Frontal cortex (tissue), 4 donors: ENCODE data around the gene GRIN3B. TPM values are rescaled to one million over a fixed set of nuclear protein-coding genes. Genes with fewer than 3 reads are reported as not detected.

ENCODE experiments used
- DNase-seq, 2 donors: peaks; one replicate each; pipeline ENCODE4 v3.0.0; 2012; ENCODE audit warnings: low spot score in 2 of 2
- FAIRE-seq: peaks from 2 replicates; lab custom pipeline; 2012; peaks lifted over from hg19 to GRCh38; lab: Jason Lieb, UNC
- total RNA-seq: library from RNA; depleted of rRNA; stranded (reverse); fragments of >200 nt; gene quantifications from one replicate; pipeline ENCODE4 v1.2.3, GENCODE V29; 2014
- donor health status: control.
- donor health status: control.
- donor health status: control.

The GRIN3B gene
- total RNA-seq, 1 donor from 2014 or later, result under 0.01 TPM

- no peak for FAIRE-seq
- DNase-seq, result no peak
Observed at GRCh38 chr19:964761-965694, 35.2 kb upstream of the GRIN3B start.

GRCh38 chr19:966485-967088 is 33.6 kb upstream of the GRIN3B start:
- no peak for DNase-seq
- FAIRE-seq, result no peak

- FAIRE-seq (no peak), DNase-seq (no peak)
Observed at GRCh38 chr19:970695-971094, 29.5 kb upstream of the GRIN3B start.

- FAIRE-seq (no peak), DNase-seq (no peak)
Observed at GRCh38 chr19:971795-972194, 28.4 kb upstream of the GRIN3B start.

GRCh38 chr19:972281-972680 is 27.9 kb upstream of the GRIN3B start:
- FAIRE-seq (no peak), DNase-seq (no peak)

GRCh38 chr19:973726-974563 is 26.3 kb upstream of the GRIN3B start:
- FAIRE-seq, result no peak

GRCh38 chr19:974564-975257 is 25.5 kb upstream of the GRIN3B start:
- DNase-seq, result no peak
- no peak for FAIRE-seq

More at GRCh38 chr19:973726-974563, 26.3 kb upstream of the GRIN3B start:
- DNase-seq, result no peak

- no peak for FAIRE-seq
Observed at GRCh38 chr19:976476-976875, 23.7 kb upstream of the GRIN3B start.

GRCh38 chr19:977058-977464 is 23.2 kb upstream of the GRIN3B start:
- DNase-seq, result no peak
- no peak for FAIRE-seq

More at GRCh38 chr19:976476-976875, 23.7 kb upstream of the GRIN3B start:
- no peak for DNase-seq

- FAIRE-seq (no peak), DNase-seq (no peak)
Observed at GRCh38 chr19:979318-979741, 20.9 kb upstream of the GRIN3B start.

- DNase-seq (no peak), FAIRE-seq (no peak)
Observed at GRCh38 chr19:980133-980998, 19.9 kb upstream of the GRIN3B start.

- FAIRE-seq, result no peak
Observed at GRCh38 chr19:982567-983170, 17.6 kb upstream of the GRIN3B start.

GRCh38 chr19:984165-984967 is 15.9 kb upstream of the GRIN3B start, which contains the start of gene WDR18:
TSS of gene WDR18 (plus strand) at chr19:984345. CDS start at chr19:984354, 9 bp downstream.
- FAIRE-seq (no peak), DNase-seq (peak; percentile 100)

More at GRCh38 chr19:982567-983170, 17.6 kb upstream of the GRIN3B start:
- peak; percentile 97 to 98 for DNase-seq

- DNase-seq, result no peak
- FAIRE-seq, result no peak
Observed at GRCh38 chr19:986083-986482, 14.1 kb upstream of the GRIN3B start.

- FAIRE-seq, result no peak
- no peak for DNase-seq
Observed at GRCh38 chr19:988081-988480, 12.1 kb upstream of the GRIN3B start.

- DNase-seq (no peak), FAIRE-seq (no peak)
Observed at GRCh38 chr19:988510-988909, 11.7 kb upstream of the GRIN3B start.

GRCh38 chr19:989381-990081 is 10.7 kb upstream of the GRIN3B start:
- DNase-seq (no peak), FAIRE-seq (no peak)
